ENCODE data around the gene PAX9.

DNA sequence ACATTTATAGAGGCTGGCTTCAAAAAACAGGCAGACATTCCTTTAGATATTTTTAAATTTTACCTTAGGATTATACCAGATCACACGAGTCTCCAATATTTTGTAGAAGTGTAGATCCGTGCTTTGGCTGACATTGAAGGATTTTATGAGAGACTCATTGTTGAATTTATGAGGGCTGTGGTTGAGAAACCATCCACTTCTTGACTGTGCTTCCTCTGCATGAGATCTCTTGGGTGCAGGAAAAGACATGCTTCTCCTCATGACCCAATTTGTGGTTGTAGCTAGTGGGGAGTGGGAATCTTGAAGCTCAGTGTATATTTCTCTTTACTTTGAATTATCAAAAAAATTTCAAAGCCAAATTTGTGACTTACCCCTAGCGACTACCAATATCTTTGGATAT is 42.5 kb upstream of the PAX9 start:
- TF ChIP-seq POLR2AphosphoS5 (IDR thresholded peaks at IDR 0.05; ENCODE audit: low read depth, low read length) (no peak), FOXP2 (optimal IDR thresholded peaks at IDR 0.05; ENCODE audit: borderline replicate concordance, extremely low read depth, extremely low read length, insufficient read depth) (no peak), SIN3A (IDR thresholded peaks at IDR 0.05; ENCODE audit: borderline replicate concordance, insufficient read depth, low read length) (no peak)
